GM12872 (cell line): Measurements from ENCODE around the gene IRF7.

Experiments
- TF ChIP-seq, protein P1 (sequence below): IDR thresholded peaks from 3 replicates; pipeline ENCODE4 v1.5.1; 2011; ENCODE audit warnings: low read depth, mild to moderate bottlenecking, low read length, moderate library complexity; ENCODE audit not compliant: insufficient read depth

IRF7 gene

DNA sequence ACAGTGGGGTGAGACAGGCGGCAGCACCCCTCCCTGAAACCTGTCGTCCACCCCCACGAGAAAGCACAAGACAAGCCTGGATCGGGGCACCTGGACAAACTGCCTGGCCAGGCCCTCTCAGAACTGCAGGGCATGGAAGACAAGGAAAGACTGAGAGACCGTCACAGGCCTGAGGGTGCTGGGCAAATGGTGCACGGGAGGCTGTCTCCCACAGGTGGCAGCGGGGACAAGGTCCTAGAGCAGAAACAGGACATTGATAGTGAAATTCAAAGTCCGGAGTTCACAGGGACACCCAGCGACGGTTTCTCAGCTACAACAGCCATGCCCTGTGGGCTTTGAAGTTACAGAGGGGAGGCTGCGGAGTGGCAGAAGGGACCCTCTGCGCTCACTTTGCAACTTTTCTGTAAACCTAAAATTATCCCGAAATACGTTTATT is 42.0 kb upstream of the IRF7 start:
- TF ChIP-seq, protein P1, sequence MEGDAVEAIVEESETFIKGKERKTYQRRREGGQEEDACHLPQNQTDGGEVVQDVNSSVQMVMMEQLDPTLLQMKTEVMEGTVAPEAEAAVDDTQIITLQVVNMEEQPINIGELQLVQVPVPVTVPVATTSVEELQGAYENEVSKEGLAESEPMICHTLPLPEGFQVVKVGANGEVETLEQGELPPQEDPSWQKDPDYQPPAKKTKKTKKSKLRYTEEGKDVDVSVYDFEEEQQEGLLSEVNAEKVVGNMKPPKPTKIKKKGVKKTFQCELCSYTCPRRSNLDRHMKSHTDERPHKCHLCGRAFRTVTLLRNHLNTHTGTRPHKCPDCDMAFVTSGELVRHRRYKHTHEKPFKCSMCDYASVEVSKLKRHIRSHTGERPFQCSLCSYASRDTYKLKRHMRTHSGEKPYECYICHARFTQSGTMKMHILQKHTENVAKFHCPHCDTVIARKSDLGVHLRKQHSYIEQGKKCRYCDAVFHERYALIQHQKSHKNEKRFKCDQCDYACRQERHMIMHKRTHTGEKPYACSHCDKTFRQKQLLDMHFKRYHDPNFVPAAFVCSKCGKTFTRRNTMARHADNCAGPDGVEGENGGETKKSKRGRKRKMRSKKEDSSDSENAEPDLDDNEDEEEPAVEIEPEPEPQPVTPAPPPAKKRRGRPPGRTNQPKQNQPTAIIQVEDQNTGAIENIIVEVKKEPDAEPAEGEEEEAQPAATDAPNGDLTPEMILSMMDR: no peak

- TF ChIP-seq, protein P1: no peak
Measured at GRCh38 chr11:656866-657265, 41.1 kb upstream of the IRF7 start.

- TF ChIP-seq, protein P1: no peak
Measured at GRCh38 chr11:656426-656825, 40.7 kb upstream of the IRF7 start.

- TF ChIP-seq, protein P1: no peak
Measured at GRCh38 chr11:655036-655726, 39.4 kb upstream of the IRF7 start.

DNA sequence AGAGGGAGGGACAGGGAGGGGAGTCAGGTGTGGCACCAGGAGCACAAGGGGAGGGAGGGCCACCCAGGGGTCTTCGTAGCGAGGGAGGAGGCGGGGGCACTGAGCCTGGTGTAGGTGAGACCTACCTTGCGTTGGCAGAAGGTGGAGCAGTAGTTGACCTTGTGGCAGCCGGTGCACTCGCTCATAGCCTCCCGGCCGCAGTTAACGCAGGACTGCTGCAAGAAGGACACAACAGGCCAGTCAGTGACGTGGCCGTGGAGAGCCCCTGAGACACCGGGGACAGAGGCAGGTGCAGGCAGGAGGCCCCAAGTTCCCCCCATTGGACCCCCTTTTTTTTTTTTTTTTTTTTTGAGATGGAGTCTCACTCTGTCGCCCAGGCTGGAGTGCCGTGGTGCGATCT is 38.1 kb upstream of the IRF7 start:
- TF ChIP-seq, protein P1: no peak

GRCh38 chr11:650482-650881 is 34.7 kb upstream of the IRF7 start:
- TF ChIP-seq, protein P1: no peak

DNA sequence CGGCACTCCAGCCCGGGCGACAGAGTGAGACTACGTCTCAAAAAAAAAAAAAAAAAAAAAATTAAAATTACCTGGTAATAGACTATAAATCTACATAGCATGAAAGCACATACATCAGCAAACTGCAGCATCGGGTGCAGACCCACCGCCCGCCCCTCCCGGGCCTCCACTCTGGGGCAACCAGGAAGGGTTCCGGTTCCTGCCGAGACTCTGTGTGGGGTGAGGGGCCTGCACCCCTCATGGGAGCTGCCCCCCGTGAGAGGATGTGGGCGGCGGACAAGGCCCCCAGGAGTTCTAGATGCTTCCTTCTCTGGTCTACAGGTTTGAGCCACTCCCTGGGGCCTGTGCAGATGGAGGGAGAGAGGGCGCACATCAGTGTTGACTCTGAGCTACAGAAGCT is 30.5 kb upstream of the IRF7 start:
- TF ChIP-seq, protein P1: no peak
